ENCODE results near the gene COL27A1.
"Not testable (repeated sequence)": the region's sequence is repeated elsewhere in the genome, so short reads cannot be mapped to it uniquely, and the experiment has no call there.

COL27A1 gene

DNA sequence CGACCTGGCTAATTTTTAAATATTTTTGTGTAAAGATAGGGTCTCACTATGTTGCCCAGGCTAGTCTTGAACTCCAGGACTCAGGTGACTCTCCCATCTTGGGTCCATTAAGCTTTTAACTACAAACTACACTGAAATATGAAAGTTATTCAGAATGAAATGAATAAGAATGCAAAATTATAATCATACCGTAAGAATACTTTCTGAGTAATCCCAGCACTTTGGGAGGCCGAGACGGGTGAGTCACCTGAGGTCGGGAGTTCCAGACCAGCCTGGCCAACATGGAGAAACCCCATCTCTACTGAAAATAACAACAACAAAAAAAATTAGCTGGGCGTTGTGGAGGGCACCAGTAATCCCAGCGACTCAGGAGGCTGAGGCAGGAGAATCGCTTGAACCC is 166.4 kb downstream of the COL27A1 start:
- Histone ChIP-seq H3K4me2 (ENCODE audit: low read length) (no peak overlapping the region), H3K36me3 (ENCODE audit: insufficient read depth, low read length) (no peaks in the 10 kb centered on the region), H3F3A (ENCODE audit: insufficient read depth, low read length) (no peaks in the 10 kb centered on the region), H3K27ac (ENCODE audit: low read depth, low read length, poor library complexity, severe bottlenecking) (no peak overlapping the region), H3K9me3 (ENCODE audit: low read length) (no peaks in the 10 kb centered on the region), H3K4me1 (ENCODE audit: insufficient read depth, low read length, severe bottlenecking) (no peaks in the 10 kb centered on the region), H3K79me2 (ENCODE audit: insufficient read depth, low read length) (no peaks in the 10 kb centered on the region), H2AFZ (ENCODE audit: low read length) (no peak overlapping the region), H3K4me3 (ENCODE audit: low read depth, low read length, poor library complexity, severe bottlenecking) (no peak overlapping the region), H3K27me3 (ENCODE audit: insufficient read depth, low read length) (no peaks in the 10 kb centered on the region), H3K9ac (ENCODE audit: low read length) (no peak overlapping the region), H3K9me2 (ENCODE audit: low read depth, low read length) (no peaks in the 10 kb centered on the region), H4K20me1 (ENCODE audit: insufficient read depth, low read length) (no peaks in the 10 kb centered on the region)
- TF ChIP-seq, protein P1, sequence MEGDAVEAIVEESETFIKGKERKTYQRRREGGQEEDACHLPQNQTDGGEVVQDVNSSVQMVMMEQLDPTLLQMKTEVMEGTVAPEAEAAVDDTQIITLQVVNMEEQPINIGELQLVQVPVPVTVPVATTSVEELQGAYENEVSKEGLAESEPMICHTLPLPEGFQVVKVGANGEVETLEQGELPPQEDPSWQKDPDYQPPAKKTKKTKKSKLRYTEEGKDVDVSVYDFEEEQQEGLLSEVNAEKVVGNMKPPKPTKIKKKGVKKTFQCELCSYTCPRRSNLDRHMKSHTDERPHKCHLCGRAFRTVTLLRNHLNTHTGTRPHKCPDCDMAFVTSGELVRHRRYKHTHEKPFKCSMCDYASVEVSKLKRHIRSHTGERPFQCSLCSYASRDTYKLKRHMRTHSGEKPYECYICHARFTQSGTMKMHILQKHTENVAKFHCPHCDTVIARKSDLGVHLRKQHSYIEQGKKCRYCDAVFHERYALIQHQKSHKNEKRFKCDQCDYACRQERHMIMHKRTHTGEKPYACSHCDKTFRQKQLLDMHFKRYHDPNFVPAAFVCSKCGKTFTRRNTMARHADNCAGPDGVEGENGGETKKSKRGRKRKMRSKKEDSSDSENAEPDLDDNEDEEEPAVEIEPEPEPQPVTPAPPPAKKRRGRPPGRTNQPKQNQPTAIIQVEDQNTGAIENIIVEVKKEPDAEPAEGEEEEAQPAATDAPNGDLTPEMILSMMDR (IDR thresholded peaks at IDR 0.05; ENCODE audit: low read length), result no peak
- TF ChIP-seq EZH2 (IDR thresholded peaks at IDR 0.05; ENCODE audit: borderline replicate concordance, low read length), result no peak

DNA sequence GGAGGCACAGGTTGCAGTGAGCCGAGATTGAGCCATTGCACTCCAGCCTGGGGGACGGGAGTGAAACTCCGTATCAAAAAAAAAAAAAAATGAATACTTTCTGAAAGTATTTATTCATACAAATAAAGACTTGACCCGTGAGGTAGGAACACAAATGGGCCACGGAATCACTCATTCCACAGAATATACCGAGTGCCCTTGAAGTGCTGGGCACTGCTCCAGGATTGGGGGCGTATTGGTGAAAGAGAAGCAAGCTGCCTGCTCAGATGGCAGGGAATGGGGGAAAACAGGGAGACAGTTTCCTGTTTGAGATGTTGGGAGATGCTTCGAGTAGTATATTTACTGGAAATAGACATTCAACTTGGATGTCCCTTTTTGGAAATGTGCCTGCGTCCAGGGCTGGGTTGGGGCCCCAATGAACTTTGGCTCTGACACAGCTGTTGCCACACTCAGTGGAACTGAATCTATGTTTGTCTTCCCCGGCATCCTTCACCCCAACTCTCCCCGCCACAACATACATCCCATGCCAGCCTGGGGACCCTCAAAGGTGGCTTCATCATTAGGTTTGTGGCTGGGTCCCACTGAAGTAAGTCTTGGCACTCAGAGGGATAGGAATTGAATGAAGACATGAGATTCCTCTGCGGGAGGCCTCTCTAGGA is 167.0 kb downstream of the COL27A1 start:
- not testable (repeated sequence) for H3K4me1 ChIP-seq (ENCODE audit: insufficient read depth, low read length, severe bottlenecking); H2AFZ ChIP-seq (ENCODE audit: low read length); H3K27me3 ChIP-seq (ENCODE audit: insufficient read depth, low read length); H3K79me2 ChIP-seq (ENCODE audit: insufficient read depth, low read length); H3K36me3 ChIP-seq (ENCODE audit: insufficient read depth, low read length); H3K9ac ChIP-seq (ENCODE audit: low read length); H3K4me2 ChIP-seq (ENCODE audit: low read length); H3F3A ChIP-seq (ENCODE audit: insufficient read depth, low read length); H3K9me3 ChIP-seq (ENCODE audit: low read length); H3K27ac ChIP-seq (ENCODE audit: low read depth, low read length, poor library complexity, severe bottlenecking); H3K9me2 ChIP-seq (ENCODE audit: low read depth, low read length); H4K20me1 ChIP-seq (ENCODE audit: insufficient read depth, low read length); H3K4me3 ChIP-seq (ENCODE audit: low read depth, low read length, poor library complexity, severe bottlenecking)

DNA sequence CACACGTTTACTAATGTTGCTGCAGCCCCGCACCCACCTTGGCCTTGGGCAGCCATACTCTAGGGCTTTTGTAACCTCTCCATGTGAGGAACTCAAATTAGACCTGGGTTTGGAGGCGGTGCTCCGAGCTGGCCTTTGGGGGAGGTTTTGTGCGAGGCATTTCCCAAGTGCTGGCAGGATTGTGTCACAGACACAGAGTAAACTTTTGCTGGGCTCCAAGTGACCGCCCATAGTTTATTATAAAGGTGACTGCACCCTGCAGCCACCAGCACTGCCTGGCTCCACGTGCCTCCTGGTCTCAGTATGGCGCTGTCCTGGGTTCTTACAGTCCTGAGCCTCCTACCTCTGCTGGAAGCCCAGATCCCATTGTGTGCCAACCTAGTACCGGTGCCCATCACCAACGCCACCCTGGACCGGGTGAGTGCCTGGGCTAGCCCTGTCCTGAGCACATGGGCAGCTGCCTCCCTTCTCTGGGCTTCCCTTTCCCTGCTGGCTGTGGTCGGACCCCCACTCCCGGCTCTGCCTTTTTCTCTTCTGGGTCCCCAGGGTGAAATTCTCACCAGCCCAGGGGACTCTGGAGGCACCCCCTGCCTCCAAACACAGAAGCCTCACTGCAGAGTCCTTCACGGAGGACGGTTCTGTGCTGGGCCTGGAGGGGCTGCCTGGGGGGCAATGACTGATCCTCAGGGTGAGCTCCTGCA is 167.6 kb downstream of the COL27A1 start, which contains the start of gene ORM1:
ORM1 (plus strand) TSS at position 268 of the 701 bp plus-strand sequence; CDS start at position 304, 36 bp downstream.
- H2AFZ ChIP-seq (ENCODE audit: low read length); H3K79me2 ChIP-seq (ENCODE audit: insufficient read depth, low read length); H3K9me2 ChIP-seq (ENCODE audit: low read depth, low read length); H4K20me1 ChIP-seq (ENCODE audit: insufficient read depth, low read length); H3K27ac ChIP-seq (ENCODE audit: low read depth, low read length, poor library complexity, severe bottlenecking); H3K9ac ChIP-seq (ENCODE audit: low read length); H3K4me3 ChIP-seq (ENCODE audit: low read depth, low read length, poor library complexity, severe bottlenecking); H3K36me3 ChIP-seq (ENCODE audit: insufficient read depth, low read length); H3F3A ChIP-seq (ENCODE audit: insufficient read depth, low read length); H3K9me3 ChIP-seq (ENCODE audit: low read length); H3K4me2 ChIP-seq (ENCODE audit: low read length); H3K27me3 ChIP-seq (ENCODE audit: insufficient read depth, low read length); H3K4me1 ChIP-seq (ENCODE audit: insufficient read depth, low read length, severe bottlenecking): not testable (repeated sequence)

DNA sequence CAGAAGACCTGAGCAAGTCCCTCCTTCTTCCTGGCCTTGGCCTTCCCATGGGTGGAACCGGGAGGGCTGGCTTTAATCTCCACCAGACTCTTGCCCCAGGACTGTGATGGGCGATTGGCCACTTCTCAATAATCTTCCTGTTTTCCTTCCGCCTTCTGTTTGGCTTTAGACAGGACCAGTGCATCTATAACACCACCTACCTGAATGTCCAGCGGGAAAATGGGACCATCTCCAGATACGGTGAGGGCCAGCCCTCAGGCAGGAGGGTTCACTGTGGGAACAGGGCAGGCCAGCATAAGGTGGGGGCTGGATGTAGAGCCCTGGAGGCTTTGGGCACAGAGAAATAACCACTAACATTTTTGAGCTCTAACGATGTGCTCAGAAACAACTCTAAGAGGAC is 168.5 kb downstream of the COL27A1 start:
- not testable (repeated sequence) for H3K9me3 ChIP-seq (ENCODE audit: low read length); H3K27me3 ChIP-seq (ENCODE audit: insufficient read depth, low read length); H3F3A ChIP-seq (ENCODE audit: insufficient read depth, low read length); H3K4me1 ChIP-seq (ENCODE audit: insufficient read depth, low read length, severe bottlenecking); H4K20me1 ChIP-seq (ENCODE audit: insufficient read depth, low read length); H3K27ac ChIP-seq (ENCODE audit: low read depth, low read length, poor library complexity, severe bottlenecking); H3K4me3 ChIP-seq (ENCODE audit: low read depth, low read length, poor library complexity, severe bottlenecking); H2AFZ ChIP-seq (ENCODE audit: low read length); H3K36me3 ChIP-seq (ENCODE audit: insufficient read depth, low read length); H3K4me2 ChIP-seq (ENCODE audit: low read length); H3K9ac ChIP-seq (ENCODE audit: low read length); H3K9me2 ChIP-seq (ENCODE audit: low read depth, low read length); H3K79me2 ChIP-seq (ENCODE audit: insufficient read depth, low read length)

Data from OCI-LY1 (cell line).